ENCODE measurements around the gene NPR2.

NPR2 gene

GRCh38 chr9:35763803-35764202 is 27.6 kb upstream of the NPR2 start:
- no peak for DNase-seq (ENCODE audit: low spot score)

DNA sequence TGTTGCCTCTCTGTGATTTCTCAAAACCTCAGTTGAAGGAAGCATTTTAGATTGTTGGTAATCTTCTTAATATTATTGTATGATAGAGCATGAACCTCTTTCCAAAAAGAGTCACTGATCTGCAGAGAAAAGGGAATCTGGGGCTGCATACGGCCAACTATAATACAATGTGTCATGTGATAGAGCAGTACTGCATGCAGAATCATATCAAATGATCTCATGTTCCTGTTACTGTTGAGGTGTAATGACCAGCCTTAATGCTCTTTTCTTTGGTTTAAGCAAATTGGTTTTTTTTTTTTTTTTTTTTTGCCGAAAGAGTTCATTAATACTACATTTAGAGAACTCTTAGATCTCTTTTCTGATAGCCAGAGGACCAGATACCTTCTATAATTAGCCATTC is 24.4 kb upstream of the NPR2 start:
- no peak for DNase-seq (ENCODE audit: low spot score)

DNA sequence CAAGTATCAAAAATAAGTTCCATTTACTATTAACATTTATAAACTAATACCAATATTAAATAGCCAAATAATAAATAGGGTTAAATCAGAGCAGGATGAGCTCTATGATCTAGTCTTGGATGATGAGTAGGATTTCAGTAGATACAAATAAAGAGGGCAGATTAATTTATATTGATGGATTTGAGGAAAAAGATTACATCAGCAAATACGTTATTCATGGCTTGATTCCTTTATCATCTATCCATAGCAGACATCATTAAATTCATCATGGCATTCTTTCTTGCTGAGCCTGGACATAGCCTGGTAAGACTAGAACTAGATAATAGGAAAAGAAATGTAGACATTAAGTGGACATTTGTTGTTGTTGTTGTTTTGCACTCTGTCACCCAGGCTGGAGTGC is 23.9 kb upstream of the NPR2 start:
- no peak for DNase-seq (ENCODE audit: low spot score)

DNA sequence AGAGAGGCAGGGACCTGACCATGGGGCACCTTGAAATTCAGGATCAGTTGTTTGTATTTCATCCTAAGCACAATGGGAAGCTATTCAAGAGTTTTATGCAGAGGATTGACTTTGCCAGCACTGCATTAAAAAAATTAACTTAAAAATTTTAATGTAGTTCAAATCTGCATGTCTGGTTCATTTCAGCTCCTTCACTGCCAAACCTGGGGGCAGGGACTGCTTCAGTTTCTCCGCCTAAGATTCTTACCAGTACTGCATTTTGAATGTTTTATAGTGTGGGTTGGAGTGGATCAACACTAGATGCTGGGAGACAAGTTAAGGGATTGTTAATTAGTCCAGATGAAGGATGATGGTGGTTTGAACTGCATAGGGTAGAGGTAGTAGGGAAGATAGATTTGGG is 21.6 kb upstream of the NPR2 start:
- DNase-seq (ENCODE audit: low spot score): no peak

DNA sequence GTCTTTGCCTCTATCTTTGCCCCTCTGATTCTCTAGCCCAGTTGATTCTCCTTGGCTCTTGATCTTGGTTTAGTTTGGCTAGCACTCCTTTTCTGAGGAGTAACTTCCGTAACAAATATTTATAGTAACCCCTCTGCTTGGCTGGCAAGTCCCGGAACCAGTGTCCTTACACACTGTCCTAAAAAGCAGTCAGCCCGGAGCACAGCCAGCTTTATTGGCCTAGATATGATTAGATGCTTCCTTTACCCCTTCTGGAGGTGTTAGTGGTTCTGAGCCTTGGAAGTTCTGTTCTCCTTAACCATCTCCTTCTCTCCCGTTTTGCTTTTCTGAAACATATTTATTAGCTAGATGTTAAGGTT is 20.3 kb upstream of the NPR2 start:
- no peak for DNase-seq (ENCODE audit: low spot score)

DNA sequence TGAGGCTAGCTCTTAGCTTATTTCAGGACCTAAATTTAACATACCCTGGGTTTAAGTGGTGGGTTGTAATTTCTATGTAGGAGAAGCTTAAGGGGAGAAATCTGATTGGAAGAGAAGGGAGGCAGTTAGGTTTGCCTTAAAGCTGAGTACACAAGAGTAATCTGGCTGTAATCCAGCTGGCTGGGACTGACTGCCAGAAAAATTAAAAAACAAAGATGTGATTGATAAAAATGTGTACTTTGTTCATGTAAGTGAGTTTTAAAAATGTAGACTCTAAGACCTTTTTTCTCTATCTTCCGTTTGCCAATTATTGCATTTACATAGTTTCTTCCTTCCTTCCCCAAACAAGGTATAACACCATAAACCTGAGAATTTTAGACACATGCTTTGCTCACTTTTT is 19.9 kb upstream of the NPR2 start:
- DNase-seq (ENCODE audit: low spot score): no peak

DNA sequence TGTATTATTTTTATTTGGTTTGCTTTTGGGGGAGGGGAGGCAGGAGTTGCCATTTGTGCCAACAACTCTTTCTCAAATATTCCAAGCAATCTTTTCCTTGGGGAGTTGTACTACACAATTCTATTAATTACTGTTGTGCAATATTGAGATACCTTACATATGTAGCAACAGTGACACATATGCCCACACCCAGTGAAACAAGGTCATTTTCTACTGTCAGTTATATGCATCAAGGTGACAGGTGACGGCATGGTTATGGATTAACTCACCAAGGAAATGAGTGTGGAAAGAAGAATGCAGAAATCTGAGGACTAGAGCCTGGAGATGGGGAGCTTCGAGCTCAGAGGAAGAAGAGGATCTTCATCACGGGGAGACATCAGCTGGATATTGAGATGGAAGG is 19.4 kb upstream of the NPR2 start:
- no peak for DNase-seq (ENCODE audit: low spot score)

DNA sequence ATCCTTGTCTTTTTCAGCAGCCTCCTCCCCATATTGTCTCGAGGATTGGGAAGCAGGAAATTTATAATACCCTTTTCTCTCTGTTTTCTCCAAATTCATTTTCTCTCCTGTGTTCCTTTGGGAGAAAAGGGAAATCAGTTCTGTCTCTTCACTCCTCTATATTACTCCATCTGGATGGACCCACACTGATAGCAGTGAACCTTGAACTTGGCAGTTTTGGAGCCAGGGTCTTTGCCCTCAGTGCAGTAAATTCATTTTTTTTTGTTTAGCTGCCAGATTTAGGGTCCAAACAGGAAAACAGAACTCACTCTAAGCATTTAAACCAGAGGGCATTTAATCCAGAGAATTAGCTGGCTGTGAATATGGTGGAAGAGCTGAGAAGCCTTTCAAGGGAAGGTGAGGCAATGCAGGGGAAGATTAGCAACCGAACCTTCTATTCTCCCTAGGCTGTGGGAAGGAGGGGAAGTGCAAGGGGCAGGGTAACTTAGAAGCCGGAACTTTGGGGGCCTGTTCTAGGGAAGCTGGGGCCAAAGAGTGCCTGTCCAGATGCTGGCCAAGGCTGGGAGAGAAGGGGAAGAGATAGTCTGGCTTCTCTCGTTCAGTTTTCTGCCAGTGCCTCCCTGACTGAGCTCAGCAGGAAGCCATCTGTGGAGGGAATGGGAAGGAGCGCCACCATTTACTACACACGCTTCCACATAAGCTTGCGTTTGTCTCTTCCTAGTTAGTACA is 16.3 kb upstream of the NPR2 start:
- no peak for DNase-seq (ENCODE audit: low spot score)

GRCh38 chr9:35776018-35776417 is 15.4 kb upstream of the NPR2 start:
- no peak for DNase-seq (ENCODE audit: low spot score)

- no peak for DNase-seq (ENCODE audit: low spot score)
These were observed 12.9 kb upstream of the NPR2 start for GRCh38 chr9:35778496-35778895.

DNA sequence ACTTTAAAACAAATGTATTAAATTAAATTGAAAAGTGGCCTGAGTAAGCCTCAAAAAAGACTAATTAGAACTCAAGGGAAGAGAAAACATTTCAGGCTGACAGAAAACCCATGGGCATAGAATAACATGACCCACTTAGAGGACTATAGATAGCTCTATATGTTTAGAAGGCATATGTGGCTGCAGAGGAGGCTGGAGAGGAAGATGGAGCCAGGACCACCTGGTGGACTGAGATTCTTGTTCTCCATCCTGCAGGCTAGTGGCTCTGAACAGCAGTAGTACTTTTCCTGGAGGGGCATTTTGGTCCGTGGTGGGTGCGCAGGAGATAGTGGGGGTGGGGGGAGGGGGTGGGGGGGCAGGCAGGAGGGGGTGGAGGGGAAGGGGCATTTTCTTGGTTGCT is 10.3 kb upstream of the NPR2 start:
- no peak for DNase-seq (ENCODE audit: low spot score)

DNA sequence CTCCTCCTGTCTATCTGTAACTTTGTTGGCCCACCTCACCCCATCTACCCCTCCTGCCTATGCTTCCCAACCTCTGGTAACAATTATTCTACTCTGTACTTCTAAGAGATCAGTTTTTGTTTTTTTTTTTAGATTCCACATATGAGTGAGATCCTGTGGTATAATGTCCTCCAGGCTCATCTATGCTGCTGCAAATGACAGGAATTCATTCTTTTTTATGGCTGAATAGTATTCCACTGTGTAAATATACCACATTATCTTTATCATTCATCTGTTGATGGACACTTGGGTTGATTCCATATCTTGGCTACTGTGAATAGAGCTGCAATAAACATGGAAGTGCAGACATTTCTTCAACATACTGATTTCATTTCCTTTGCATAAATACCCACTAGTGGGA is 8.0 kb upstream of the NPR2 start:
- DNase-seq (ENCODE audit: low spot score): no peak

- DNase-seq (ENCODE audit: low spot score): no peak
These were observed 1.9 kb upstream of the NPR2 start for GRCh38 chr9:35789541-35789940.

- no peak for DNase-seq (ENCODE audit: low spot score)
These were observed 1.4 kb upstream of the NPR2 start for GRCh38 chr9:35790025-35790384.

DNA sequence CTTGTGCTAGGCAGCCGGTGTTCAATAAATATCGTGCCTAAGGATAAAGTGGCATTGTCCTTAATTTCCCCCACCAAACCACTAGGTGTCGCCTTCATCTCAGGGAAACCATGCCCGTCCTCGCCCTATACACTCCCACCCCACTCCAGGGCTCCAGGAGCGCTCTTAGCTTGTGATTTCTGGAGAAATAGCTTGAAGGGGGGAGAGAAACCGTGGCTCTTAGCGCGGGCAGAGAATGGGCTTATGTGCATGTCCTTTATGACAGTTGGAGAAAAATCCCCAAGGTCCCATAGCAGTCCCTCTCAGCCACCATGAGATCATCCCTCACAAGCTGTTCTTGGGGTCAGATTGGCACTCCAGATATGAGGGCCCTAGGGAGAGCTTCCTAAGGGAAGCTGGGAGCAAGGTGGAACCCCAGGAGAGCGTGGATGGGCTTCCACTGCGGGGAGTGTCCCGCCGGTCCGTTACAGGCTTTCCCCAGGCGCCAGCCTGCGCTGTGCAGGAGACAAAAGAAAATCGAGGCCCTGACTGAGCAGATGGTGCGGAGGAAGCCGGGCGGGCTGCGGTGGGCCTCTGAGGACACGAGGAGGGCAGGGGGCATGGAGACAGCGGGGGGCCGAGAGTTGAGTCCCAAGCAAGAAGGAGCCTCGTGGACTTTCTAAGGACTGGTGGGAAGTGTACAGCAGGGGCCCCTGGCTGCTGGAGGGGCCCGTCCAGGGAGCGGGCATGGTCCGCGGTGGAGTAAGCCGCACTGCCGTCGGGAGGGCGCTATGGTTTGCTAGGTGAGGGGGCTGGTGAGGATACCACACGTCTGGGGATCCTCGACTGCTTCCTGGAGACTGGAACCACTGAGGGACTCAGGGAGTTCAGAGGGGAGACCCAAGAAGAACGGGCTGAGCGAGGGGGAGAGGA is 750 bp upstream of the NPR2 start:
- DNase-seq (ENCODE audit: low spot score): peak; percentile 62

GRCh38 chr9:35792024-35792813 is 828 bp downstream of the NPR2 start:
- DNase-seq (ENCODE audit: low spot score): no peak

GRCh38 chr9:35792826-35793225 is 1.4 kb downstream of the NPR2 start:
- no peak for DNase-seq (ENCODE audit: low spot score)

DNA sequence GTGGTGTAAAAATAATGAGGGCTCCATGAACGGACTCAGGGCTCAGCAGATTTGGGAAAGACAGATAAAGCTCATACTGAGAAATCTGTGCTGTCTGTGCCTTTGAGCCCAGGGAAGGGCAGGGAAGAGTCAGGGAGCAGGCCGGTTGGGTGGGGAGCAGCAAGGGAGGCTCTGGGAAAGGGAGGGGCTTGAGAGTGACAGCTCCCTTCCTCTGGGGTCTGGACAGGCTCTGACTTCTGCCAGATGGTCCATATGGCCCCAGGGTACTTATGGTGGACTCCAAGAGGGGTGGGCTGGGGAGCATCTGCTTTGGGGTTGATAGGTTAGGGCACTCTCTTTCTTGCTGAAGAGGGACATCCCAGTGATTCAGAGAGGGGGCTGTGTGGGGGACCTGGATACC is 2.1 kb downstream of the NPR2 start:
- DNase-seq (ENCODE audit: low spot score): no peak

GRCh38 chr9:35795695-35796094 is 4.3 kb downstream of the NPR2 start:
- DNase-seq (ENCODE audit: low spot score): no peak

- DNase-seq (ENCODE audit: low spot score): no peak
These were observed 6.1 kb downstream of the NPR2 start for GRCh38 chr9:35797311-35798109.

GRCh38 chr9:35798658-35799374 is 7.4 kb downstream of the NPR2 start:
- no peak for DNase-seq (ENCODE audit: low spot score)

All from CD4-positive, alpha-beta T cell treated with Interleukin-6 at 100 ng/mL for 8 hours (primary cell).